ENCODE results near the gene ILK.

DNA sequence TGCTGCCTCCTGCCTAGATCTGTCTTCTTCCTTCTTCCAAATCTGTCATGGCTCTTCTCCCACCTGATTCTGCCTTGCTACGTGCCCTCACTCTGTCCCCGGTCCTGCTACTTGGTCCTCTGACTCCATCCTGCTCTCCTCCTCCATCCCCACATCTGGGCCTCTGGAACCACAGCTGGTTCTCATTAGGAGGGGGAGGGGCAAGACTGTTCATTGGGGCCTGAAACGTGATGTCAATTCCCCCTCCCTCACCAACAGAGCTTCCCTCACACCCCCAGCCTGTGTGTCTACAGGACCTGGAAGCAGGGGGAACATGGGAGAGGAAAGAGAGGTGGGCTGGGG lies 43.0 kb downstream of the ILK start:
- TF ChIP-seq, protein P1, sequence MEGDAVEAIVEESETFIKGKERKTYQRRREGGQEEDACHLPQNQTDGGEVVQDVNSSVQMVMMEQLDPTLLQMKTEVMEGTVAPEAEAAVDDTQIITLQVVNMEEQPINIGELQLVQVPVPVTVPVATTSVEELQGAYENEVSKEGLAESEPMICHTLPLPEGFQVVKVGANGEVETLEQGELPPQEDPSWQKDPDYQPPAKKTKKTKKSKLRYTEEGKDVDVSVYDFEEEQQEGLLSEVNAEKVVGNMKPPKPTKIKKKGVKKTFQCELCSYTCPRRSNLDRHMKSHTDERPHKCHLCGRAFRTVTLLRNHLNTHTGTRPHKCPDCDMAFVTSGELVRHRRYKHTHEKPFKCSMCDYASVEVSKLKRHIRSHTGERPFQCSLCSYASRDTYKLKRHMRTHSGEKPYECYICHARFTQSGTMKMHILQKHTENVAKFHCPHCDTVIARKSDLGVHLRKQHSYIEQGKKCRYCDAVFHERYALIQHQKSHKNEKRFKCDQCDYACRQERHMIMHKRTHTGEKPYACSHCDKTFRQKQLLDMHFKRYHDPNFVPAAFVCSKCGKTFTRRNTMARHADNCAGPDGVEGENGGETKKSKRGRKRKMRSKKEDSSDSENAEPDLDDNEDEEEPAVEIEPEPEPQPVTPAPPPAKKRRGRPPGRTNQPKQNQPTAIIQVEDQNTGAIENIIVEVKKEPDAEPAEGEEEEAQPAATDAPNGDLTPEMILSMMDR (IDR thresholded peaks at IDR 0.05; ENCODE audit: poor library complexity) = no peak
- TF ChIP-seq EZH2phosphoT487 (IDR thresholded peaks at IDR 0.05; ENCODE audit: low read depth, severe bottlenecking, unreplicated experiment) = no peak
- TF ChIP-seq EZH2 (IDR thresholded peaks at IDR 0.05; ENCODE audit: borderline replicate concordance) = no peak
